Esophagus squamous epithelium (tissue), 4 donors: ENCODE measurements around the gene PKD1.

Source experiments
- CTCF ChIP-seq, 6 experiments: fragments of 450-650 bp in 4 of 6; fragments of 200-600 bp in 2 of 6; sonication (generic) in 2 of 6; IDR thresholded peaks; one replicate each; pipeline ENCODE4 v1.5.1; 2016 to 2019; ENCODE audit warnings: antibody characterized with exemption in 6 of 6, mild to moderate bottlenecking in 4 of 6, moderate library complexity in 4 of 6
- POLR2A ChIP-seq, 4 donors: fragments of 450-650 bp; IDR thresholded peaks; one replicate each; pipeline ENCODE4 v1.6.1; 2017; ENCODE audit warnings: antibody characterized with exemption in 4 of 4, mild to moderate bottlenecking in 4 of 4, moderate library complexity in 3 of 4

- TF ChIP-seq CTCF (IDR thresholded peaks at IDR 0.05) (no peak), POLR2A (IDR thresholded peaks at IDR 0.05) (no peak)
Measured at GRCh38 chr16:2085669-2086068, 50.0 kb downstream of the PKD1 start.
